Activated CD8-positive, alpha-beta memory T cell treated with anti-CD3 and anti-CD28 coated beads, Interleukin-2, amount 10 ng/mL, durations not matched to agents 7 days and 5 days (primary cell): Measurements from ENCODE around the gene TFR2. TPM values are rescaled to one million over a fixed set of nuclear protein-coding genes. Genes with fewer than 3 reads are reported as not detected.
"Not testable (repeated sequence)": the region's sequence is repeated elsewhere in the genome, so short reads cannot be mapped to it uniquely, and the experiment has no call there.

Experiments
- ATAC-seq: fragments of 150-1000 bp; cut with Tn5 transposase; one replicate; pipeline ENCODE4 v1.10.0; 2021; ENCODE audit warnings: moderate library complexity
- CTCF ChIA-PET: fragments of 350-600 bp; sonication (Branson Sonifier 250); formaldehyde crosslinking; loops from one replicate; lab custom pipeline; 2021; ENCODE audit warnings: antibody characterized with exemption; lab: Charles Lee
- DNase-seq: peaks from one replicate; pipeline ENCODE4 v3.0.0-alpha.2; 2020
- H3K27ac Mint-ChIP-seq: one replicate; pipeline ENCODE4 v1.8.0; 2021; ENCODE audit warnings: mild to moderate bottlenecking, mixed read lengths
- H3K27me3 Mint-ChIP-seq: one replicate; pipeline ENCODE4 v1.8.0; 2021; ENCODE audit warnings: mixed read lengths
- H3K36me3 Mint-ChIP-seq: one replicate; pipeline ENCODE4 v1.8.0; 2021; ENCODE audit warnings: mild to moderate bottlenecking, mixed read lengths
- H3K4me1 Mint-ChIP-seq: one replicate; pipeline ENCODE4 v1.8.0; 2021; ENCODE audit warnings: mixed read lengths
- H3K4me3 Mint-ChIP-seq: one replicate; pipeline ENCODE4 v1.8.0; 2021; ENCODE audit warnings: mild to moderate bottlenecking, moderate library complexity, mixed read lengths
- H3K9me3 Mint-ChIP-seq: one replicate; pipeline ENCODE4 v1.8.0; 2022; ENCODE audit warnings: low read depth, mixed read lengths
- total RNA-seq, 2 experiments: library from RNA; stranded (reverse); gene quantifications; one replicate each; pipeline ENCODE4 v1.2.3, GENCODE V29; 2021

Gene TFR2
- total RNA-seq, 2 experiments from 2014 or later, result 11.1 to 18.6 TPM

- not testable (repeated sequence) for H3K9me3 Mint-ChIP-seq
- CTCF ChIA-PET, result interaction anchor here (3.8 kb wide), 1 partner anchor 29 kb away, joined by 16 read pairs; no protein-coding TSS in a partner anchor
Measured at GRCh38 chr7:100662194-100662776, 20.9 kb upstream of the TFR2 start.

GRCh38 chr7:100655908-100656674, 14.7 kb upstream of the TFR2 start, which contains the start of gene ACTL6B:
Gene ACTL6B, minus strand, starts transcription at chr7:100656448. Its CDS starts 94 bp downstream, at chr7:100656354.
- CTCF ChIA-PET, result interaction anchor here (0.8 to 1.6 kb wide), 2 partner anchors 10 to 24 kb away, joined by 3 to 4 read pairs; no protein-coding TSS in a partner anchor
- H3K36me3 Mint-ChIP-seq, result no peaks in the 10 kb centered on the region
- no peaks in the 10 kb centered on the region for H3K9me3 Mint-ChIP-seq
- no peak within 1 kb of the TSS for H3K27ac Mint-ChIP-seq
- DNase-seq (peak; percentile 67), ATAC-seq (peak; percentile 88)
- H3K4me3 Mint-ChIP-seq, result no peak within 1 kb of the TSS
- H3K4me1 Mint-ChIP-seq, result no peaks in the 10 kb centered on the region
- peaks cover 39% of the 10 kb centered on the region for H3K27me3 Mint-ChIP-seq

More at GRCh38 chr7:100662194-100662776, 20.9 kb upstream of the TFR2 start:
- DNase-seq, H3K4me3 Mint-ChIP-seq, H3K4me1 Mint-ChIP-seq, ATAC-seq, H3K36me3 Mint-ChIP-seq, H3K27ac Mint-ChIP-seq: not testable (repeated sequence)
- peaks cover 20% of the 10 kb centered on the region for H3K27me3 Mint-ChIP-seq

- peaks cover 38% of the 10 kb centered on the region for H3K27me3 Mint-ChIP-seq
- H3K9me3 Mint-ChIP-seq, result no peaks in the 10 kb centered on the region
- no peak overlapping the region for H3K4me3 Mint-ChIP-seq
- H3K36me3 Mint-ChIP-seq, result no peaks in the 10 kb centered on the region
- no peaks in the 10 kb centered on the region for H3K4me1 Mint-ChIP-seq
- no peak for DNase-seq
- CTCF ChIA-PET, result no interaction called here
- no peak for ATAC-seq
- H3K27ac Mint-ChIP-seq, result no peak overlapping the region
Measured at GRCh38 chr7:100654908-100655831, 13.8 kb upstream of the TFR2 start.

- CTCF ChIA-PET, result interaction anchor here (0.7 to 1.3 kb wide), 2 partner anchors 56 to 241 kb away, joined by 3 read pairs; partner anchors contain the start of gene POP7
- peaks cover 21% of the 10 kb centered on the region for H3K27me3 Mint-ChIP-seq
- DNase-seq, result no peak
- no peak for ATAC-seq
- H3K36me3 Mint-ChIP-seq, result no peaks in the 10 kb centered on the region
- H3K4me1 Mint-ChIP-seq, result no peaks in the 10 kb centered on the region
- H3K4me3 Mint-ChIP-seq, result no peak overlapping the region
- no peaks in the 10 kb centered on the region for H3K9me3 Mint-ChIP-seq
- no peak overlapping the region for H3K27ac Mint-ChIP-seq
Measured at GRCh38 chr7:100649826-100650565, 8.6 kb upstream of the TFR2 start.

GRCh38 chr7:100642534-100642907, 1.2 kb upstream of the TFR2 start:
- ATAC-seq (peak; percentile 81), DNase-seq (peak; percentile 58)
- no peaks in the 10 kb centered on the region for H3K9me3 Mint-ChIP-seq
- H3K27me3 Mint-ChIP-seq, result peaks cover 9% of the 10 kb centered on the region
- CTCF ChIA-PET, result interaction anchor here (1.5 kb wide), 1 partner anchor 9 kb away, joined by 9 read pairs; no protein-coding TSS in a partner anchor
- H3K36me3 Mint-ChIP-seq, result no peaks in the 10 kb centered on the region
- H3K4me1 Mint-ChIP-seq, result no peaks in the 10 kb centered on the region
- H3K4me3 Mint-ChIP-seq, result no peak overlapping the region
- H3K27ac Mint-ChIP-seq, result no peak overlapping the region

GRCh38 chr7:100641860-100642533, 645 bp upstream of the TFR2 start:
- H3K4me3 Mint-ChIP-seq, result no peak overlapping the region
- no peaks in the 10 kb centered on the region for H3K9me3 Mint-ChIP-seq
- DNase-seq, result no peak
- no peak overlapping the region for H3K27ac Mint-ChIP-seq
- no peak for ATAC-seq
- H3K27me3 Mint-ChIP-seq, result peaks cover 7% of the 10 kb centered on the region
- H3K36me3 Mint-ChIP-seq, result no peaks in the 10 kb centered on the region
- H3K4me1 Mint-ChIP-seq, result no peaks in the 10 kb centered on the region
- CTCF ChIA-PET, result interaction anchor here (1.5 kb wide), 1 partner anchor 9 kb away, joined by 9 read pairs; no protein-coding TSS in a partner anchor

- DNase-seq (no peak), ATAC-seq (no peak)
- Mint-ChIP-seq H3K4me1 (no peaks in the 10 kb centered on the region), H3K27me3 (peaks cover 4% of the 10 kb centered on the region), H3K9me3 (no peaks in the 10 kb centered on the region), H3K36me3 (peaks cover 2% of the 10 kb centered on the region), H3K27ac (no peak overlapping the region), H3K4me3 (no peak overlapping the region)
- CTCF ChIA-PET, result no interaction called here
Measured at GRCh38 chr7:100640517-100641440, 573 bp downstream of the TFR2 start.

GRCh38 chr7:100639995-100640516, 1.3 kb downstream of the TFR2 start:
- Mint-ChIP-seq H3K4me1 (no peaks in the 10 kb centered on the region), H3K27me3 (no peaks in the 10 kb centered on the region), H3K9me3 (no peaks in the 10 kb centered on the region), H3K4me3 (no peak overlapping the region), H3K27ac (no peak overlapping the region), H3K36me3 (peaks cover 3% of the 10 kb centered on the region)
- no peak for ATAC-seq
- CTCF ChIA-PET, result interaction anchor here (0.7 kb wide), 1 partner anchor 62 kb away, joined by 3 read pairs; no protein-coding TSS in a partner anchor
- no peak for DNase-seq

GRCh38 chr7:100632951-100633717, 8.2 kb downstream of the TFR2 start:
- Mint-ChIP-seq H3K4me1 (peaks cover 40% of the 10 kb centered on the region), H3K4me3 (peak overlapping the region; percentile 82), H3K9me3 (no peaks in the 10 kb centered on the region), H3K36me3 (peaks cover 8% of the 10 kb centered on the region), H3K27ac (peak overlapping the region; percentile 92), H3K27me3 (no peaks in the 10 kb centered on the region)
- CTCF ChIA-PET, result interaction anchor here (0.7 to 6.1 kb wide), 29 partner anchors 9 to 425 kb away, joined by 3 to 77 read pairs (median 6); partner anchors contain the start of genes ACTL6B, FBXO24, GIGYF1 and GNB2
- DNase-seq (peak; percentile 79), ATAC-seq (peak; percentile 82)

GRCh38 chr7:100630066-100630465, 11.3 kb downstream of the TFR2 start:
- peak overlapping the region; percentile 47 for H3K27ac Mint-ChIP-seq

More at GRCh38 chr7:100630066-100630465, 11.3 kb downstream of the TFR2 start:
- CTCF ChIA-PET, result interaction anchor here (0.7 to 2.8 kb wide), 14 partner anchors 10 to 223 kb away, joined by 3 to 11 read pairs (median 4); partner anchors contain the start of genes MOSPD3, POP7 and SLC12A9
- H3K27me3 Mint-ChIP-seq, result no peaks in the 10 kb centered on the region
- peaks cover 62% of the 10 kb centered on the region for H3K4me1 Mint-ChIP-seq
- ATAC-seq (no peak), DNase-seq (no peak)
- no peaks in the 10 kb centered on the region for H3K9me3 Mint-ChIP-seq
- H3K36me3 Mint-ChIP-seq, result peaks cover 5% of the 10 kb centered on the region
- no peak overlapping the region for H3K4me3 Mint-ChIP-seq
